G401.6 (cell line): Measurements from ENCODE around the gene PKP2.
"Not testable (repeated sequence)": the region's sequence is repeated elsewhere in the genome, so short reads cannot be mapped to it uniquely, and the experiment has no call there.

Experiments used
- FAIRE-seq: peaks from 2 replicates; lab custom pipeline; 2012; peaks lifted over from hg19 to GRCh38; lab: Jason Lieb, UNC

Gene PKP2

DNA sequence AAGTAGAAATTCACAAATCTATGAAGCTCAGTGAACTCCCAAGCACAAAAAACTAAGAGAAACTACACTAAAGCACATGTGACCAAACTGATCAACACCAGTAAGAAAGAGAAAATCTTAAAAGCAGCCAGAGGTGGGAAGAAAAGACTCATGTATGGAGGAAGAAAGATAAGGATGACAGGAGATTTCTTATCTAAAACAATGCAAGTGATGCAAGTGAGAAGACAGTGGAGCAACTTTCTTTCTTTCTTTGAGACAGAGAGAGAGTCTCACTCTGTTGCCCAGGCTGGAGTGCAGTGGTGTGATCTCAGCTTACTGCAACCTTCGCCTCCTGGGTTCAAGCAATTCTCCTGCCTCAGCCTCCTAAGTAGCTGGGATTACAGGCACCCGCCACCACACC, 34.9 kb downstream of the PKP2 start:
- FAIRE-seq, result not testable (repeated sequence)

DNA sequence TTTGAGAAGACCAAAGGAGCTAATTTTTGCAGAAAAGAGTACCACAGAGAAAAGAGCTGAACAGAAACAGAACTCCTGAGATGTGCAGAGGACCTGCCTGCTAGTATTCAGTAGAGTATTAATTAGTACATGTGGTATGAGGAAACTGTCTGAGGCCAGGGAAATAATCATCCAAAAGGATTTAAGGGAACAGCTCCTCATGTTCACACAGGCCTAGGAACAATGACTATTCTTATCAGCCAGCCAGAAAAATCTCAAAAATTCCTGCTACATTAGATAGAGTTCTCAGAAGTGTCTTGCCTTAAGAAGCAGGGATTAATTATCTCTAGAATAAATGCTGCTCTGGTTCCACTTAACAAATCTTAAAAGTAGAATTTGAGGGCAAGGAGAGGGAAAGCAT, 36.4 kb downstream of the PKP2 start:
- FAIRE-seq, result no peak

DNA sequence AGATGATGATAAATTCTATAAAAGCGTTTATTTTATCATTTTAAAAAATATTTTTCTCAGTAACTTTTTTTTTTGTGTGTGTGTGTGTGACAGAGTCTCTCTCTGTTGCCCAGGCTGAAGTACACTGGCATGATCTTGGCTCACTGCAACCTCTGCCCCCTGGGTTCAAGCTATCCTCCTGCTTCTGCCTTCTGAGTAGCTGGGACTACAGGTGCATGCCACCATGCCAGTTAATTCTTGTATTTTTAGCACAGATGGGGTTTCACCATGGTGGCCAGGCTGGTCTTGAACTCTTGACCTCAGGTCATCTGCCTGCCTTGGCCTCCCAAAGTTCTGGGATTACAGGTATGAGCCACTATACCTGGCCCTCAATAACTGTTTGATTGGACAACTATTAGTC, 37.2 kb downstream of the PKP2 start:
- FAIRE-seq, result no peak

DNA sequence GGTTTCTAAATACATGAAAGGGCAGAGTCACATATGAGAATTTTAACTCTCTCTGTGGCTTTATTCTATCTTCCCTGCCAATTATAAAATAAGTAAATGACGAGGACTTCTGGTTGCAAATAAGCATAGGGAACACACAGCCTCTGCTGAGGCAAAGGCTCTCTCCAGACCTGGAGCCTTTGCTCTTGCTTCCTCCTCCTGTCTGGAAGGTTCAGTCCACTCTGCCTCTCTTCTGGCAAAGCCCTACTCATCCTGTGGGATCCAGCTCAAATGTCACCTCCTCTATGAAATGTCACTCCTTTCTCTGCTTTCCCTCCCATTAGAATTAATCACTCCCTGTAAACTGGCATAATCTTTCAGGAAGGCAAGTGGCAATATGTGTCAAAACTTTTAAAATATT, 41.9 kb downstream of the PKP2 start:
- FAIRE-seq, result no peak

DNA sequence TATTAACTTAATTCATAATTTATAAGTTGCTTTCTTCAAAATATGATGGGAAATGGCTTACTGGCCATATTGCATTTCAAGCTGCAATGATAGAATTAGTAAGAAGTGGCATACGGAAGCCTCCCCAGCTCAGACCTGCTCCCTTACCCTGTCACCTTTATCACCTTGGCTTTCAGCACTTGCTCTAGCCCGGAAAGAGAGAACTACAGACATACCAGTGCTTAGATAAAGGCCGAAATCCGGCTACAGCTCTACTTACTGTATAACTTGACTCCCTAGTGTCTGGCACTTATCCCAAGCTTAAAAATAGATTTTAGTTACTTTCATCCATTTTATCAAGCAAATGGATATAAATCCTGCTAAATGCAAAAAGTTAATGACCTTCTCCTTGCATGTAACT, 42.5 kb downstream of the PKP2 start:
- FAIRE-seq, result no peak

DNA sequence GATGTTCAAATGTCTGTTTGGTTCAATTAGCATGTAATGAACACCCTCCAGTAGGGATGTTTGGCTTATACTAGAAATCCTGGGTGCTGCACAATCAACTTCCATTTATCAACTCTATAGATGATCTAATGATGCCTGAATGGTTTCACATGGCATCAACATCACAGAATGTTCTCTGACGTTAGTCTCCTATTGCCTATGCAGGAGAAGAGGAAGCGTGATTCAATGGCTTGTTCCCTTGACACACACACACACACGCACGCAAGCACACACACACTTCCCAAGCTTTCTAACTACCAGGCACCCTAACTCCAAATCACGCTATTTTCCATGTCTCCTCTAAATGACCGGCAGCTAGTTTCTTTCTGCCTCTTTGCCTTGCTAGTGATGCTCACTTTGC, 49.3 kb downstream of the PKP2 start:
- no peak for FAIRE-seq

DNA sequence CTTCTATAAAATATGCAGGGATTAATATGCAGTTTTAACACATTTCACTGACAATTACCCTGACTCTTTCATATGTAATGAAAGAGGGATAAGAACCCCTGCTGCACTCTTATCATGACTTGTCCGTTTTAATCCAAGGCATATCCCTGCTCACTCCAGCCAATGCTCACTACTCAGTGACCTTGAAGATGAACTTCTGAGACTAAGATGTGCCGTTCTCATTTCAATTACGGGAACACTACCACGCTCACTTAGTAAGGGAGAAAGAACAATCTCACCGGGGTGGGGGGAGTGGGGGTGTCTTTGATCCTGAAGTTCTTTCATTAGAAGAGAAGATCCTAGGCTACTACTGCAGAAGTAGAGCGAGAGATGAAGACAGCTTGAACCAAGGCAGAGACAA, 50.5 kb downstream of the PKP2 start:
- no peak for FAIRE-seq

DNA sequence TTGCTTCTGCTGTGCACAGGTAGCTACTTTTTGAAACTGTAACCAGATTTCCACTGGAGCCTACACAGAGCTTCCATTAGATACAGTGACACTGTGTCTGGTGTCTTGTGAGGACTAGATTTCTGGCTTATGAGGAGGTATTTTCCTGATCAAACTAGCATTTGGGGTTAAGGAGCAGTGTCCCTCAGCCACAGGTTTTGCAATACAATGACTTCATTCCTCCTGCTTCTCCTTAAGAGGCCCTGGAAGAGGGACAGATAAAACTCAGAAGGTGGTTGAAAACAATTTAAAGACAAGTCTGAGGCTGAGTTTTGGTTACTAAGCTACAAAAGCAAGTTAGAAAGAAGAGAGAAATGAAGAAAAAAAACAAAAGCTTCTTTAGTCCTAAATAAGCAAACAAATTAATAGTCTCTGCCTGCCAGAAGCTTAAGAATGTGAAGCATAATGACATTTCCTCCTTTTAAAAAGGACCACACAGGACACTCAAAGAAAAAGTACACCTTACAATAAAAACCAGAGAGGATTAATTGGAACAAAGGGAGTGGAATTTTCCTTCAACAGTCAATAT, 53.0 kb downstream of the PKP2 start:
- no peak for FAIRE-seq

DNA sequence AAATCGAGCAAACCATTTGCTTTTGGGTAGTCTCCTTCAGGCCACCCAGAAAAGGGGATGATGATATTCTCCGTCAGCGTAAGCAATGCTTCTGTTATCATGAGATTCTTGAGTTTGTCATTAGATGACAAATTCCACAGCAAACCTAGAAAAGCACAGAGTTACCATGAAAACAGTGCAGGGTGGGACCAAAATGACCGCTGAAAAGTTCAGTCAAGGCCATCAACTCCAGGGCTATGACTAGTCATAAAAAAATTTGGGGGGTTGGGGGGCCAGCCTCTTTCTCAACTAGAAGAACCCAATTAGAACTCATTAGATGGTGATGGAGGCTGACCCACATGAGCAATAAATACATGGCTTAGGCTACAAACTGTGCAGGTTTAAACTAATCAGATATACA, 55.5 kb downstream of the PKP2 start:
- FAIRE-seq, result no peak

DNA sequence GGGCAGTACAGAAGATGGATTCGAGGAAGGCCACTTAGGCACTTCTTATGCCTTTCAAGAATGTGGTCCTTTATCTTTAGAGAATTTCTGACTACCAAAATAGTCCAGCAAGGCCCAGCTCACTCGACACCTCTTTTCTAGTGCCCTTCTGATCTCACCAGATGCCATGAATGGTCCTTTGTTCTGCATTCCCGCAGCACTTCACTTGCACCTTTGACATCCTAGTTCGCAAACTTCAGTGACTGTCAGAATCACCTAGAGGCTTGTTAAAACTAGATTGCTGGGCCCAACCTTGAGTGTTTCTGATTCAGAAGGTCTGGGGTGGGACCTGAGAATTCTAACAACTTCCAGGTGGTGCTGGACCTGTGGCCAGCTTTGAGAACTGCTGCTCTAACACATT, 56.7 kb downstream of the PKP2 start:
- no peak for FAIRE-seq

DNA sequence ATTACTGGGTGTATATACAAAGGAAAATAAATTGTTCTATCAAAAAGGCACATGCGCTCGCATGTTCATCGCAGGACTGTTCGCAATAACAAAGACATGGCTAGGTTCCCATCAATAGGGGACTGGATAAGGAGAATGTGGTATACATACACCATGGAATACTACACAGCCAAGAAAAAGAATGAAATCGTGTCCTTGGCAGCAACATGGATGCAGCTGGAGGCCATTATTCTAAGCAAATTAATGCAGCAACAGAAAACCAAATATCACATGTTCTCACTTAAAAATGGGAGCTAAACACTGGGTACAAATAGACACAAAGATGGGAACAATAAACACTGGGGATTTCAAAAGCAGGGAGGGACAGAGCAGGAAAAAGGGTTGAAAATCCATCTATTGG, 58.6 kb downstream of the PKP2 start:
- FAIRE-seq, result no peak

DNA sequence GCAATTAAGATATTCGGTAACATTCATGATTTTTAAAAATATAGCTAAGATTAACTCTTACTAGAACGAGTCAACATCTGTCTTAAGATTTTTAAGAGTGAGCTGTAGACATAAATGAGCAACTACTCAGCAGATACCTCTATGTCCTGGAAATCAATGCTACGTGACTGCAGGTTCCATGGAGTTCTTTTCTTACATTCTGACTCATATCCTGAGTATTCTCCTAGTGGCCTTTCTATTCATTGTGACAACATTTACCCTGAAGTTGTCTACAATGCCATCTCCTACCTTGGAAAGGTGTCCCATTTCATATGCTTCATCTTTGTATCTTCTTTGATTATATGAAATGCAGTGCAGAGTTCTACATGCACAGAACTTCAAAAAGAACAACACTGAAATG, 59.9 kb downstream of the PKP2 start:
- FAIRE-seq, result no peak

DNA sequence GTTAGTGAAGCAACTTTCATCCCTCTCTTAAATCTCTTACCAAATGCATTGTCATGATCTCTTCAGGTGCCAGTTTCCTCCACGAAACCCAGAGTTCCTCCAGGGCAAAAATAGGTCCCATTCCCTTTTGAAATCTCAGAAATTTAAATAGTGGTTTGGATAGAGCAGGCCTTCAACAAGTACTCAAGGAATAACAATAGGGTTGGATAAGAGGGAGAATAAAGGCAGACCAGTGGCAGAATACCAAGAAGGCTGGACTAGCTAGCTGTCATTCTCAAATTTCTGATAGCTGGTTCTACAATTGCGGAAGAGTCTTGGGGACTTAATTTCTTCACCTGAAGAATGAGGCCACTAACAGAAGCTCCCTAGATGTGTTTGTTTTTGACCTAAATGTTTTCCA, 62.5 kb downstream of the PKP2 start:
- FAIRE-seq, result no peak

DNA sequence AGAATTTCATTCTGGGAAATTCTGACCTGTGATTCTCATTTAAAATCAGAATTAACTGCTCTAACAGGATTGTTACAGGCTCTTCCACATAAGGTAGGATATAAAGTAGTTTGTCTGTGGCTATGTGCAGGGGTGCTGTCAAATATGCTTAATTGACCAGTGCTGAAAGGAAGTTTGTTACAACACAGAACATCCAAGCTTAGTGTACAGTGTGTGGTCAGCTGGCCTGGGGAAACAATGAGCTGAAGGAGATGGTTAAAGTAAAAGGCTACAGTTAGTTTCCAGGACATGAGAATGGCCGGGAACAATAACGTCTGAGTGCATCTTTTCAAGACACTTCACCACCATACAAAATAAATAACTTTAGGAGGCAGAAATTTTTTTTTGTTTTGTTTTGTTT, 68.0 kb downstream of the PKP2 start:
- no peak for FAIRE-seq

DNA sequence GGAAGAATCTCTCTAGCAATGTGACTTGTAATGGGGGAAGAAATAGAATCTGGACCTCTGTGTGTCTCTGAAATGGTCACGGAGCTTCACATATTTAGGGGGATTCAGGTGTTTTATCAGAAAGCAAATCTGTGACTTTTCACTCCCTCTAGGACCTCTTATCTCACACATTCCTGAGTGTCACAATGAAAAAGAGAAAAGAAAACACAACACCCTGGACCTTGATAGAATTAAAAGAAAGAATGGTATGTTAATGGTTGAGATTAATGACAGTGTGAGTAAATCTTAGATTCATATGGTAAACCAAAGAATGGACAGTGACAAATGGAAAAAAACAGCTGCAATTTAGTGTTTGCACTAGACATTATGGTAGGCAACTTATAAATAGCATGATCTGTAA, 68.5 kb downstream of the PKP2 start:
- FAIRE-seq, result no peak

DNA sequence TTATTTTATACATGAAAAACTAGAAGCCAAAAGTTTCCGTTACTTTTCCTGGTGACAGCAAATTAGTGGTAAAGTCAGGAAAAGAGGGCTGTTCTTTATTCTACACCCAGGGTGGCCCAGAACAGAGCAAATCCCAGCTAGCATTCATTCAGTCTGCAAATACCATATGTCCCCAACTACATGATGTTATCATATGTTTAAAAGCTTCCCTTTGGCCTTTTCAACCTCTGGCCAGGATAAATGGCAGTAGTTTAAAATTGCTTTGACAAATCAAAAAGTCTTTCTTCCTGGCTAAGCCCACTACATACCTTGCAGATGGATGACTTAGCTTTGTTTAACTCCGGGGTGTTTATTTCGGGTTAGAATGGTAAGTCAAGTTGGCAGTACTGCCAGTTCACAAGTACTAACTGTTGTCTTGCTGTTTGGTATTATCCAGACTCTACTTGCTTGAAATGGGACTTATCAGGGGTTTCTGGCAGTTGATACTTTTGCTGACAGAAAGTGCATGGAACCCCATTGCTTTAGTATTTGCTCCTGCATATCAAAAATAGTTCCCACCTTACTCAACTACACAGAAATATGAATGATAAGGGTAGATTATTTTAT, 69.7 kb downstream of the PKP2 start:
- FAIRE-seq, result no peak

DNA sequence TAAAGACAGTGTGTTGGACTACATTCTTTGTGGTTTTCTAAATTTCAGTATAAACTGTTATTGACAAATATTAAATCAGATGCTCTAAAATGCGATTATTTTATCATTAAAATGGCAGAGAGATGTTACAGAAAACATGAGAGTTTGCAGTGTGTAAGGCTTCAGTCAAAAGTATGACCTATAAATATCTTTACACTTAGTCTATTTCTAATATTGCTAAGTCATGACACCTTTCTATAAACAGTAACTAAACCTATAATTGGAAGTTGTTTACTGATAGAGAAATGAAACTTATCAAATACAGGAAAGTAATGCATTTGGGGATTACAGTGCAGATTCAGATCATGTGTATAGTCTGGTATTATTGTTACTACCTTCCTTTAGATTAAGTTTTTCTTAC, 72.0 kb downstream of the PKP2 start:
- FAIRE-seq, result no peak

DNA sequence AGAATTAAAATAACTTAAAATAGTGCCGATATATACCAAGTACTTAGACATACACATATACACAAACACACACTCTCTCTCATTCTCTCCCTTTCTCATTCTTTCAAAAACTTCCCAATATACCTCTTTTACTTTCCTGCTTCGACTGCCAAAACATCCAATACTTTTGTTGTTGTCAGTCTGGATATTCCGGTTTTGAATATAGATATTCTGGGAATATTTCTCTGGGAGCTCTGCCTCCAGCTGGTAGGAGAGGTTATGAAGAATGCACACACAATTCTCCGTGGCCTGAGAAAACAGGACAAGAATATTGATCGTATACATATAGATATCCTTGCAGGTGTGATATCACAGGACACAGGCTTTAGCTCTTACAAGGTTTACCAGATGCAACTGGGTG, 74.2 kb downstream of the PKP2 start:
- FAIRE-seq, result no peak

DNA sequence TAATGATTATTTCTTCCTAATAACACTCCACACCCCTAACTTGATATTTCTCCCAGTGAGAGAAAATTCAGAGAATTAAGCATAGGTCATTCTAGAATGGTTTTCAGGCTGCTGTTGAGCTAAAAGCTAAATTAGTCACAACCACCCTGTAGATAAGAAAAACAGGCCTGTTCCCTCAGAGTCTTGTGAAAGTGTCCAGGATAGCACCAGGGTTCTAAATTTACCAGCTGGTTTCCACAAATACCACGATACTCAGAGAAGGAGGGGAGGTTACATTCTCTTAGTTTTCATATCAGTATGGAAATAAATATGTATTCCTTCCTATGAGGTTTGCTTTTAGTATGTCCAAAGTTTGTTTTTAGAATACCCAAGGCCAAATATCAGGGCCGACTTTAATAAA, 74.9 kb downstream of the PKP2 start:
- no peak for FAIRE-seq

DNA sequence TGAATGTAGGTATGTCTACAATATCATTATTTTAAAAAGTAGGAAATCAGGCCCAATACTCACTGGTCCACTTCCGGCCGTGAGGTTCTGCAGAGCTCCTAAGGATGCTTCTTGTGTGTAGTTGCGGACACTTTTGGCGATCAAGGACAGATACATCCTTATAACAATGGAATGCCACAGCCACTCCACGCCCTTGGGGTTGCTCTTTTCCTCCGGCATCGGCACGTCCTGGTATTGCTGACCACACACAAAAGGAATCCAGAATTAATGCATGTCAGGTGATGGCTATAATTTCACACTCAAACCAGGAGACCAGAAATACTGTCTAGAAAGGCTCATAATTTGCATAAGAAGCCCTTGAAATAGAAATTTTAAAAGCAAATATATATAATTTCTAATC, 75.3 kb downstream of the PKP2 start:
- no peak for FAIRE-seq

DNA sequence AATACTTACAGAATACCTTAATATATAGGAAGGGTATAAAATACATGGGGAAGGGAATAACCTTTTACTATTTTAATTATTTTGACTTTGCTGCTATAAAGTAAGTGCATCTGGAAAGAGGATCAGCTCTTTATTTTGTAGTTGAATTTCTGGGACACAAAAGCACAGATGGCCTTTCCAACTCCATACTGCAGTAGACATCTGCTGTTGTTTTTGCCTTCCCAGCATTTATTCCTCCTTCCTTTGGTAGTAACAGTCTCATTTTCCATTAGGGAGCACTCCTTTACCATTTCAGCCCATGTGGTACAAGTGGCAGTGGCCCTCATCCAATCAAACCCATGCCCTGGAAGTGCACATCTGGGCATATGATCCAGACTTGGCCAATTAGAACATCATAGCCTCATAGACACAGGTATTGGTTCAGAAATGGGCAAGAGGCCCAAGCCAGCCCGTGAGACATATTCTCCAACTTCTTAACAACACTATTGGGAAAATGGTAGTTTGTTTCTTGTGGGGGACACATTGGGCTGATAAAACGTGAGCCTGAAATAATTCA, 76.1 kb downstream of the PKP2 start:
- no peak for FAIRE-seq

DNA sequence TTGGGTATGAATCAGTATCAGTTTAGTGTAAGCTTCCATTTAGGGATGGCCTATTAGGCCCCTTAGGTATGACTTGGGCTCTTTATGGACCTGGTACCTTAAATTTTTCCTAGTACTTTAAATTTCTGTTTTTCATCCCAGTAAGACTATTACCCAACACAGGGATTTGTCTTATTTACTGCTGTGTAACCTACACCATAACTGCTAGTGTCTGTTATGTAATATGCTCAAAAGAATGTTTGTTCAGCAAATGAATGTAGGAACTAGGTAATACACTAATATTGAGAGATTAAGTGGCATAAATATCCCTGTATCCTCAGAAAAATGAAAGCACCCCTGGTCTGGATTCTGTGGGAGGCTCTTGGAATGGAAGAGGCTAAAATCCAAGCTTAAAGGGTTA, 77.2 kb downstream of the PKP2 start:
- no peak for FAIRE-seq

DNA sequence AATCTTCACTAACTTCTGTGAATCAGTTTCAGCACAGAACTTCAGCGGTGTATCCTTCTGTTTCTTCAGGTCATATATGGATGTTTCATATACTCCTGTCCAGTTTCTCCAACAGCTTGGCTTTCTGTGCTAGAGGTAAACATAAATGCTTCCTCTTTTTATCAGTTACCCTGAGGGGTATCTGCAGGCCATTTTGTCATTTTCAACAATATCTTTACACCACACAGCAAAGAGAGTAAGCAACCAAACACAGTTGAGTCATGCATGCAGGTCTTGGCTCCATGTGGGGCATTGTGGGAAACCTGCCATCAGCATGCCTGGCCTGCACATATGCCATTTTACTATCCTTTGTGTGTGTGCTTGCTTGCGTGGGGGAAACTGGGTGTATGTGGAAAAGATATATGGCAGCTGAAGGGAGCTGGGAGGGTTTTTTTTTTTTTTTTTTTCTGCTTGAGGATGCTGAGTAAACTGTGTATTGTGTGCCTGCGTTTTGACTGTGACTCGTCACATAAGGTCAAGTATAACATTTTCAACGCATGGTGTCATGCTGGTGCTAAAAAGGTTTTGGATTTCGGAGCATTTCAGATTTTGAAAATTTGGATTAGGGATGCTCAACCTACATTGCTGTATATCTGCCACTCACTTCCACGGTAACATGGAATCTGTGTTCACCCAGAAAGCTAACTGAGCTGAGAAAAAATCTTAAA, 84.7 kb downstream of the PKP2 start:
- FAIRE-seq, result no peak

DNA sequence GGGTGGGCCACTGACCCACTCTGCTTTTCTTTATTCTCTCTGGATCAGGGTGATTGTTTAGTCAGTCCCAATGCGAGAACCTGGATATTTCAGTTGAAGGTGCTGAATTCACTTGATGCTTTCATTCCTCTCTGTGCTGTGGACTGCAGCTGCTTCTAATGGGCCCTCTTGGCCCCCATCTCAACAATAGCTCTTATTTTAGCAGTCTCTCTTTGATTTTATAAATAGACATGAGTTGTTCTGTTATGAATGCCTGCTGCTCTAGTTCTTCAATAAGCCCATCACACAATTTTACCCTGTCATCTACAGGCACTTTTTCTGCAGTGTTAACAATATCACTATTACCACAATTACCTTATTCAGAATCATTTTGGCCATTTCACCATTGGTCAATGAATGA, 86.7 kb downstream of the PKP2 start:
- no peak for FAIRE-seq
